ENCODE results near the gene TMC1. TPM values are rescaled to one million over a fixed set of nuclear protein-coding genes. Genes with fewer than 3 reads are reported as not detected.
"Not testable (repeated sequence)": the region's sequence is repeated elsewhere in the genome, so short reads cannot be mapped to it uniquely, and the experiment has no call there.

Gene TMC1
- total and polyA plus RNA-seq, 7 donors = 0.05 to 2.6 (median 0.21) TPM; not detected in 3

- no peaks in the 10 kb centered on the region for H3K36me3 ChIP-seq (ENCODE audit: insufficient read depth in 1 of 2, low read depth in 1 of 2)
- DNase-seq (no peak), ATAC-seq (no peak)
- intact Hi-C loops (cut with DNase I) = no loop called here
- no peaks in the 10 kb centered on the region for H3K27me3 ChIP-seq (ENCODE audit: insufficient read depth in 3 of 3, low read length in 2 of 3)
- no peak overlapping the region for H3K4me3 ChIP-seq
- no peak overlapping the region for H3K27ac ChIP-seq
- no peaks in the 10 kb centered on the region for H3K4me1 ChIP-seq
- H3K9me3 ChIP-seq = no peaks in the 10 kb centered on the region
- no peak for TF ChIP-seq CTCF (IDR thresholded peaks at IDR 0.05)
Measured at GRCh38 chr9:72494051-72494450, 27.4 kb upstream of the TMC1 start.

- WGBS, 3 donors = 78 to 81% (median 79%) methylated on average over 9 of the region's 9 CpGs
- Histone ChIP-seq H3K27ac (no peak overlapping the region), H3K27me3 (ENCODE audit: insufficient read depth in 3 of 3, low read length in 2 of 3) (no peaks in the 10 kb centered on the region), H3K4me1 (no peaks in the 10 kb centered on the region), H3K4me3 (no peak overlapping the region), H3K9me3 (no peaks in the 10 kb centered on the region), H3K36me3 (ENCODE audit: insufficient read depth in 1 of 2, low read depth in 1 of 2) (no peaks in the 10 kb centered on the region)
- no peak for TF ChIP-seq CTCF (IDR thresholded peaks at IDR 0.05)
- ATAC-seq = no peak
- intact Hi-C loops (cut with DNase I) = no loop called here
- DNase-seq = no peak
Measured at GRCh38 chr9:72497447-72498046, 23.9 kb upstream of the TMC1 start.

- ATAC-seq (no peak), DNase-seq (no peak)
- WGBS, 3 donors = 91 to 93% (median 92%) methylated on average over 3 of the region's 3 CpGs
- TF ChIP-seq CTCF (IDR thresholded peaks at IDR 0.05) = no peak
- Histone ChIP-seq H3K4me3 (no peak overlapping the region), H3K36me3 (ENCODE audit: insufficient read depth in 1 of 2, low read depth in 1 of 2) (no peaks in the 10 kb centered on the region), H3K4me1 (no peaks in the 10 kb centered on the region), H3K9me3 (no peaks in the 10 kb centered on the region), H3K27me3 (ENCODE audit: insufficient read depth in 3 of 3, low read length in 2 of 3) (no peaks in the 10 kb centered on the region), H3K27ac (no peak overlapping the region)
- intact Hi-C loops (cut with DNase I) = no loop called here
Measured at GRCh38 chr9:72506615-72507014, 14.8 kb upstream of the TMC1 start.

- DNase-seq (no peak), ATAC-seq (no peak)
- no peaks in the 10 kb centered on the region for H3K4me1 ChIP-seq
- intact Hi-C loops (cut with DNase I) = no loop called here
- 82 to 93% (median 89%) methylated on average over 1 of the region's 1 CpG for WGBS, 3 donors
- no peak for TF ChIP-seq CTCF (IDR thresholded peaks at IDR 0.05)
- H3K4me3 ChIP-seq = no peak overlapping the region
- H3K27me3 ChIP-seq (ENCODE audit: insufficient read depth in 3 of 3, low read length in 2 of 3) = no peaks in the 10 kb centered on the region
- H3K9me3 ChIP-seq = no peaks in the 10 kb centered on the region
- no peaks in the 10 kb centered on the region for H3K36me3 ChIP-seq (ENCODE audit: insufficient read depth in 1 of 2, low read depth in 1 of 2)
- no peak overlapping the region for H3K27ac ChIP-seq
Measured at GRCh38 chr9:72509053-72509452, 12.4 kb upstream of the TMC1 start.

- Histone ChIP-seq H3K27ac (no peak overlapping the region), H3K36me3 (ENCODE audit: insufficient read depth in 1 of 2, low read depth in 1 of 2) (no peaks in the 10 kb centered on the region), H3K9me3 (no peaks in the 10 kb centered on the region), H3K4me1 (no peaks in the 10 kb centered on the region), H3K27me3 (ENCODE audit: insufficient read depth in 3 of 3, low read length in 2 of 3) (no peaks in the 10 kb centered on the region), H3K4me3 (no peak overlapping the region)
- intact Hi-C loops (cut with DNase I) = no loop called here
- DNase-seq (no peak), ATAC-seq (no peak)
- no peak for TF ChIP-seq CTCF (IDR thresholded peaks at IDR 0.05)
- 79 to 83% (median 79%) methylated on average over 1 of the region's 1 CpG for WGBS, 3 donors
Measured at GRCh38 chr9:72509635-72510034, 11.8 kb upstream of the TMC1 start.

GRCh38 chr9:72521011-72521410 lies 397 bp upstream of the TMC1 start:
- DNase-seq; H3K4me3 ChIP-seq; intact Hi-C loops (cut with DNase I); H3K27ac ChIP-seq; H3K9me3 ChIP-seq; H3K27me3 ChIP-seq (ENCODE audit: insufficient read depth in 3 of 3, low read length in 2 of 3); ATAC-seq; H3K4me1 ChIP-seq; H3K36me3 ChIP-seq (ENCODE audit: insufficient read depth in 1 of 2, low read depth in 1 of 2): not testable (repeated sequence)
- 96 to 98% (median 97%) methylated on average over 9 of the region's 9 CpGs for WGBS, 3 donors
